ENCODE measurements around the gene SRGAP3.

SRGAP3 gene

DNA sequence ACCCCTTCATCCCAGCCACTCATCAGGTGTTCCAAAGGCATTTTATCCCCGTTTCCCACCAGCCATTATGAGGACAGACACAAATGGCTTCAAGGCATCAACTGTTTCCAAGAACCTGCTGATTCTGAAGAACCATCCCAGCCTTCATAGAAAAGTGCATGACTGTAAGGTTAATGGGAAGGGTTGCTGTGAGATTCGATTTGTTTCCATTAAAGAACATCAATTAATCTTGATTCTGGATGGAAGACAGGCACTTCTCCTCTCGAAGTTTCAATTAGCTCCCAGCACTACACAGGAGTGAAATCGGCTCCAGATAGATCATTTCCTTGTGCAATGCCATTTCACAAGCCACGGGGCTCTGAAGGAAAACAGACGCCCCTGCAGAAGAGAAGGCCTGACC, 25.8 kb downstream of the SRGAP3 start:
- DNase-seq, result no peak

- DNase-seq, result no peak
Observed at GRCh38 chr3:9222956-9223639, 26.3 kb downstream of the SRGAP3 start.

- no peak for DNase-seq
Observed at GRCh38 chr3:9222049-9222448, 27.4 kb downstream of the SRGAP3 start.

GRCh38 chr3:9218514-9218846, 31.0 kb downstream of the SRGAP3 start:
- no peak for DNase-seq

- no peak for DNase-seq
Observed at GRCh38 chr3:9217784-9218513, 31.5 kb downstream of the SRGAP3 start.

GRCh38 chr3:9216736-9217135, 32.7 kb downstream of the SRGAP3 start:
- DNase-seq, result no peak

DNA sequence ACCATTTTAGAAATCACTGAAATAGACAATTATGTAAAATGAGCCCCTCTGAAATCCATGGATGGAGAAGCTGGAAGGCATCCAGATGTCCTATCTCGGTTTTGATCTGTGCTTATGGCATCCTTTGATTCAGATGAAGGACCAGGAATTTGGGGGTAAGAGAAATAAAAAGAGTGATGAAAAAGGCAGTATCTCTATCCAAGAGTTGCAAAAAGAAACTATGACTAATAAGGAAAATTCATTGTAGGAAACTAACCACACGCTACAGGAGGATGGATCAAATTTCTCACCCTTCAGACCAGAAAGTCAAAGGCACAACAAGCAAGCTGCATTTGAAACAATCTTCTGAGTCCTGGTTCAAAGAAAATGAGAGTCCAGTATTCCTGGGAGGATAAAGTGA, 34.8 kb downstream of the SRGAP3 start:
- DNase-seq, result no peak

GRCh38 chr3:9214185-9214584, 35.3 kb downstream of the SRGAP3 start:
- DNase-seq, result no peak

GRCh38 chr3:9213019-9213634, 36.3 kb downstream of the SRGAP3 start:
- no peak for DNase-seq

GRCh38 chr3:9211155-9211950, 38.1 kb downstream of the SRGAP3 start:
- no peak for DNase-seq

DNA sequence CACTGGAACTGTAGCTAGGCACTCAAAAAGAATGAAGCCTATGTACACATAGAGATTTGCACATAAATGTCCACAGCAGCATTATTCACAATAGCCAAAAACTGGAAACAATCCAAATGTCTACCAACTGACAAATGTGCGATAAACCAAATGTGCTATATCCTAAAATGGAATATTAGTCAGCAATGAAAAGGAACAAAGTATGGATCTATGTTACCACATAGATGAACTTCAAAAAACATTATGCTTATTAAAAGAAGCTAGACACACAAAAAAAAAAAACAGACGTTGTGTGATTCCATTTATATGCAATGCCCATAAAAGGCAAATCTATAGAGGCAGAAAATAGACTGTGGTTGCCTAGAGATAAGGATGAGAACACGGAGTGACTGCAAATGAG, 39.7 kb downstream of the SRGAP3 start:
- DNase-seq, result no peak

DNA sequence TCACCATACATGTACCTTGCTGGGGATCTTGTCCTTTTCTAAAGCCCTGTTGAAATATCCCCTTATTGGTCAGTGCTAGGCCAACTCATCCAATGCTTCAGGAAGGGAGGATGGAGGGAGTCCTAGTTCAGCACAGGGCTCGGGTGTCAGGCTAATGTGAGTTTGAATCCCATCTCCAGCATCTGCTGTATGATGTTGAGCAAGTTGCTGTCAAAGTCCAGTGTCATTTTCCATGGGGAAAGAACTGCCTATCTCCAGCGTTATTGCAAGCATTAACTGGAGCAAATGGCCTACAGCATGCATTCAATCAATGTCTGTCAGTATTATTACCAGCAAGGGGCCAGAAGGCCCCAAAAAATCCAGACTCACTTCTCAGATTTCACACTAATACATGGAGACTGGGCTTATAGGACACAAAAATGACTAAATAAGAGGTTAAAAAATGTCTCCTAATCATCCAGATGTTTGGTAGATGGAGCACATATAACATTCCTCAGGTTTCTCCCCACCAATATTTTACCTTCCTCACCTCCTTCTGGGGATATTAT, 40.8 kb downstream of the SRGAP3 start:
- no peak for DNase-seq

GRCh38 chr3:9207116-9207763, 42.2 kb downstream of the SRGAP3 start:
- no peak for DNase-seq

DNA sequence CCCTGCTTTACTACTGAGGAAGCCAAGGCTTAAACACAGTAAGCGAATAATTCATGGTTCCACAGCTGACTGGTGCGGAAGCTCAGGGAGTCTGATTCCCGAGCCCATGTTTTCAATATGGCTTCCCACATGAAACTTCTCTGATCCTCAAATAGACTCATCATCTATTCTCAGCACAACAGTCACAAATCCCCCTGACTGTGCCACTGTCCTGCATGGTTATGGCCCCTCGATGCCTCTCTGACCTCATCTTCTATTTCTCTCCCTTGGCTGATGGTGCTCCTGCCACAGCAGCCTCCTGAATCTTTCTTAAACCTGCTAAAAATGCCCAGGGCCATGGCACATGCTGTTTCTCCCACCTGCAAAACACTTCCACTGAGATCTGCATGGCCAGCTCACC, 43.2 kb downstream of the SRGAP3 start:
- DNase-seq, result no peak

GRCh38 chr3:9205345-9206143, 43.9 kb downstream of the SRGAP3 start:
- DNase-seq, result no peak

DNA sequence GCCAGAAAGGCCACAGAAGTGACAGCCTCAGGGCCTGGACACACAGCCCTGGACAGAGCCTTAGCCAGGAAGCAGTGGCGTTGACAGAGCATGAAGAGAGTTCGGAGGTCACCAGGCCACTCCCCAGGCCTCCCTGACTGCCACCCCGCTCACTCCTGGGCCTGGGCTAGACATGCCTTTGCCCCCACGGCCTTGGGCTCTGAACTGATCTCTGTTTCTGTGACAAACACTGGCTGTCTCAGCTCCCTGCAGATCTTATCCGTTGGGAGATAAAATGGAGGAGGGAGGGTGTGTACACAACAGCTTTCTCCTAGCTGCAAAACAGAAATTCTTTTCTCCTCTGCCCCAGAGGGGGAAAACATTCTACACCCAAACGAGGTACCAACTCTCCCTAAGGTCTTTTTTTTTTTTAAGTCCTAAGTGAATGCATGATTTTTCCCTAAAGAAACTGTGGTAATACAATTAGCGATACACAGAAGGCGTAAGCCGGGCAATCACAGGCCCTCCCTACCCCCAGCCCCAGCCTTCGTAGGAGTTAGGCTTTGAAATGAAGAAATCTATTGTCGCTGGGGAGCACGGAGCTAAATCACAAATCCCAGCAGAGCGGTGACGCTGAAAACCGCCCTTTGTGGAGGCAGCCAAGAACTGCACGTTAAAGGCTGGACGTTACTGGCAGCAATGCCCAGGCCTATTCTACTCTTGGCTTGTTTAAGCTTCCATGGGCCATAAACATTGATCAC, 45.0 kb downstream of the SRGAP3 start:
- no peak for DNase-seq

GRCh38 chr3:9203317-9203716, 46.1 kb downstream of the SRGAP3 start:
- no peak for DNase-seq

- DNase-seq, result no peak
Observed at GRCh38 chr3:9202546-9202945, 46.9 kb downstream of the SRGAP3 start.

DNA sequence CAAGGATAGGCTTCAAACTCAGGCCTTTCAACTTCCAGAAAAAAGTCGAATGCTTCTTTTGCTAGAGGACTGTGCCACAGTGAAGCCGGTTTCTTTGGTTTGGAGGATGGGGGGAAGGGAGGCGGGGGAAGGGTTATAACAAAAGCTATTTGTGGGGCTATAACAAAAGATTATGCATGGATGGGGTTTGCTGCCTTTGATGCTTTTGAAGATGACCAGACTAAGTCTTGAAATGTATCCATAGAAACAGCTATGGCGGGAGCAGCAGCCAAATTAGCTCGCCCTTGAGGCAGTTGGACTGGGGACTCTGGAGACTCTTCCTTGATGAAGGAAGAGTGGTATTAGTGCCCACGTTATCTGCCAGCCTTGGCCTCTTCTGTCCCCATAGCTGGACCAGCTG, 47.5 kb downstream of the SRGAP3 start:
- no peak for DNase-seq

DNA sequence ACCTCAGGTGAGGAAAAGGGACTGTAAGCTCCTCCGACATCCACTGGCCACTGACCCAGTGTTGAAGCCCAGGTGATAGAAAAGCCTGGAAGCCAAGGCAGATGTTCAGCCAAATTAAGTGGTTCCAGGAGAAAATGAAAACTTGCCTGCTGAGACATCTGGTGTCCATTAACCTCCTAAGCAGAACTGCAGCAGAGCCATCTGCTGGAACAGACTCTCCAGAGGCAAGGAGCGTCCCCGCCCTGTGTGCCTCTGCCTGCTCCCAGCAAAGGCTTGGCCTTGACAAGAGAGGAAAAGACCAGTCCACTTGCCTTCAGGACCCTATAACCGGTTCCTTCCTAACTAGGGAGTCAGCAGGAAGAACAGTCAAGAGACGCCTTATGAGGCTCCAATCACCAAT, 48.2 kb downstream of the SRGAP3 start:
- no peak for DNase-seq

DNA sequence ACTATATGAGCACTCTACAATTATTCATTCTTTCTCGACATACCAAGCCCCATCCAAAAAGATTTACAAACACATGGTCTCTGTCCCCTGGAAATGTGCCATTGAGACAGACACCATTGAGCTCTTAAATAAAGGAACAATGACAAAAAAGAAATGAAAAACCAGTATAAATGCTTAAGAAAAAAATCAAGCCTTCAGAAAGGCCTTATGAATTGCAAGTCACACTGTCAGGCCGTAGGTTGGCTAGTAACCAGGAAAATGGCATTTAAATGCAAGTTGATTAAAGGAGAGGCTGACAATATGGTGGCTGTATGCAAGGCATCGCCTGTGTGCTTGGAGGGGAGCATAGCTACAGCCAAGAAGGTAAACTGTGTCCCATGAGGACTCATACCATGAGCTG, 49.7 kb downstream of the SRGAP3 start:
- no peak for DNase-seq

Data from activated CD4-positive, alpha-beta T cell treated with anti-CD3 and anti-CD28 coated beads for 1 hour (primary cell).